Lower leg skin (tissue), 3 donors: ENCODE data around the gene JPH3.

ENCODE experiments used
- CTCF ChIP-seq, 3 donors: fragments of 450-650 bp; IDR thresholded peaks; one replicate each; pipeline ENCODE4 v1.5.1; 2016; ENCODE audit warnings: antibody characterized with exemption in 3 of 3, mild to moderate bottlenecking in 3 of 3, moderate library complexity in 2 of 3
- POLR2A ChIP-seq, 2 donors: fragments of 450-650 bp; IDR thresholded peaks; one replicate each; pipeline ENCODE4 v1.6.1; 2016 to 2017; ENCODE audit warnings: antibody characterized with exemption in 2 of 2, mild to moderate bottlenecking in 1 of 2, moderate library complexity in 1 of 2

- TF ChIP-seq CTCF (IDR thresholded peaks at IDR 0.05) (no peak), POLR2A (IDR thresholded peaks at IDR 0.05) (no peak)
These were observed 41.9 kb downstream of the JPH3 start for GRCh38 chr16:87644186-87644585.
